ENCODE measurements around the gene CA5B.

- no peak for TF ChIP-seq JUNB (IDR thresholded peaks at IDR 0.05)
- TF ChIP-seq CTCF (IDR thresholded peaks at IDR 0.05) = no peak
- TF ChIP-seq ZFP36 (IDR thresholded peaks at IDR 0.05; ENCODE audit: borderline replicate concordance, partially characterized antibody) = no peak
- no peak for TF ChIP-seq RAD21 (conservative IDR thresholded peaks at IDR 0.05 in 1 of 2, IDR thresholded peaks at IDR 0.05 in 1 of 2)
- TF ChIP-seq, protein P1, sequence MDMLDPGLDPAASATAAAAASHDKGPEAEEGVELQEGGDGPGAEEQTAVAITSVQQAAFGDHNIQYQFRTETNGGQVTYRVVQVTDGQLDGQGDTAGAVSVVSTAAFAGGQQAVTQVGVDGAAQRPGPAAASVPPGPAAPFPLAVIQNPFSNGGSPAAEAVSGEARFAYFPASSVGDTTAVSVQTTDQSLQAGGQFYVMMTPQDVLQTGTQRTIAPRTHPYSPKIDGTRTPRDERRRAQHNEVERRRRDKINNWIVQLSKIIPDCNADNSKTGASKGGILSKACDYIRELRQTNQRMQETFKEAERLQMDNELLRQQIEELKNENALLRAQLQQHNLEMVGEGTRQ (IDR thresholded peaks at IDR 0.05) = no peak
- TF ChIP-seq SMC3 (IDR thresholded peaks at IDR 0.05) = no peak
- no peak for TF ChIP-seq ELK1 (IDR thresholded peaks at IDR 0.05; ENCODE audit: low read depth, low read length)
- TF ChIP-seq, protein P2, sequence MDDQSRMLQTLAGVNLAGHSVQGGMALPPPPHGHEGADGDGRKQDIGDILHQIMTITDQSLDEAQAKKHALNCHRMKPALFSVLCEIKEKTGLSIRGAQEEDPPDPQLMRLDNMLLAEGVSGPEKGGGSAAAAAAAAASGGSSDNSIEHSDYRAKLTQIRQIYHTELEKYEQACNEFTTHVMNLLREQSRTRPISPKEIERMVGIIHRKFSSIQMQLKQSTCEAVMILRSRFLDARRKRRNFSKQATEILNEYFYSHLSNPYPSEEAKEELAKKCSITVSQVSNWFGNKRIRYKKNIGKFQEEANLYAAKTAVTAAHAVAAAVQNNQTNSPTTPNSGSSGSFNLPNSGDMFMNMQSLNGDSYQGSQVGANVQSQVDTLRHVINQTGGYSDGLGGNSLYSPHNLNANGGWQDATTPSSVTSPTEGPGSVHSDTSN (IDR thresholded peaks at IDR 0.05) = no peak
Observed at GRCh38 chrX:15814771-15815365, 76.8 kb downstream of the CA5B start.

Data from A549 (cell line).